Fibroblast of upper back skin (primary cell): ENCODE measurements around the gene SSBP2.
"Not testable (repeated sequence)": the region's sequence is repeated elsewhere in the genome, so short reads cannot be mapped to it uniquely, and the experiment has no call there.

Source experiments
- DNase-seq: peaks from one replicate; pipeline ENCODE4 v3.0.0-alpha.2; 2013

Gene SSBP2

DNA sequence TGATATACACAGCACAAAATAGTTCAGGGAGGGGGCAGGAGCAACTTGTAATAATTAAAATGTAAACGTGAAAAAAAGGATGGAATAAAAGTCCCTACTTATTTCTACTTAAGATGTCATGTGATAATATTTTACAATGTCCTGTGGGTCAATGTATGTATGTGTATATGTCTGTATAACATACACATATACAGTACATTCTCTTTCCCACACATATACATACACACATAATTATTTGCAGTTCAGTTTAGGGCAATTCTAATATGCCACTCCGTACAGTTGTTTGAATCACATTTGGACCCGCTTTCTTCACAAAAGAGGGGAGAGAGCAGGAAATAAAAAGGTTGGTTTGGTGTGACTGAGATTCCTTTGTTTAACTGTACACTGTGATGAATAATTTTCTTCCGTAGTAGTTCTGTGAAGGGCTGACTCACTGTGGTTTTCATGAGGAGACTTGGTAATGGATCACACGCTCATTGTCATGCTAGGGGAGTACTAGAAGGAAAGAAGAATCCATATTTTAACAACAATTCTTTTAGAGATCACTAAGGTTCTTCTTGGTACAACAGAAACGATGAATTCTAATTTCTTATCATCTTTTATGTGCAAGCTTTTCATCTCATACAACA is 330.7 kb downstream of the SSBP2 start:
- peak; percentile 89 for DNase-seq

DNA sequence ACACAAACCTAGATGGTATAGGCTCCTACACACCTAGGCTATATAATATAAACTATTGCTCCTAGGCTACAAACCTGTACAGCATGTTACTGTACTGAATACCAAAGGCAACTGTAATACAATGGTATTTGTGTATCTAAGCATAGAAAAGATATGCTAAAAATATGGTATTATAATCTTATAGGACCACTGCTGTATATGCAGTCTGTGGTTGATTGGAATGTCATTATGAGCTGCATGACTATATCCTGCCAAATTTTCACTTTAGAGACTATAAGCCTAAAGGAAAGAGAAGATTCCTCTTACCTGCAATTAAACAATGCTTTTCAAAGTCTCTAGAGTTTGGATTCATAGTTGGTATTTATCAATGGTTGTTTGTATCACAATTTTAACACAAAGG is 332.3 kb downstream of the SSBP2 start:
- DNase-seq = peak; percentile 57

DNA sequence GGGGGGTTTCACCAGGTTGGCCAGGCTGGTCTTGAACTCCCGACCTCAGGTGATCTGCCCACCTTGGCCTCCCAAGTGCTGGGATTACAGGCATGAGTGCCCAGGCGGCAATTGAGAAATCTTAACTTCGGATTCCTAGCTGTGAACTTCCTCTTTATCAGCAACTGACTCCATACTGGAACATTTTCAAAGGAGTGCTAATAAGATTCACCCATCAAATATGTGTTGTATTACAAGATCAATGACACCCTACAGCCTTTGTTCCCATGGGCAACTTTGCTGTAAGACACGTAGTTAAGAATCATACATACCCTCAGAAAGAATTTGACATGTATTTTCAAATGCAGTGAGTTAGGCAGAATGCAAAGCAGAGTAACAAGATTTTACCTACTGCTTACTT is 333.8 kb downstream of the SSBP2 start:
- no peak for DNase-seq

DNA sequence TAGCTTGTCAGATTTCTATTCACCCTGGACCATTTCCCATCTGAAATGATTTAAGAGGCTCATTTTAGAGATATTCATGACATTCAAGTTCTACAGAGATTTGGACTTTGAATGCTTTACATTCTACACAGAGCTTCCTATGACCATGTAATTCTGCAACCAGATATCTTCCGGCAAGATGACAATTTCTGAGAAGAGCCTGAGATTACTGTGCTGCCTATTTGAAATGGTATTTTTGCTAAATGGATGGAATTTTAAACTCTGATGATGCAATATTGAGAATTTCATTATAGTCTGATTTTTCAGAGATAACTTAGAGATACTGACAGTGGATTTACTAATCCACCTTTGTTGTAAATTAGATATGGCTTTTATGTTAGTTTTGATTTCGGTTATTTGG is 341.0 kb downstream of the SSBP2 start:
- peak; percentile 51 for DNase-seq

DNA sequence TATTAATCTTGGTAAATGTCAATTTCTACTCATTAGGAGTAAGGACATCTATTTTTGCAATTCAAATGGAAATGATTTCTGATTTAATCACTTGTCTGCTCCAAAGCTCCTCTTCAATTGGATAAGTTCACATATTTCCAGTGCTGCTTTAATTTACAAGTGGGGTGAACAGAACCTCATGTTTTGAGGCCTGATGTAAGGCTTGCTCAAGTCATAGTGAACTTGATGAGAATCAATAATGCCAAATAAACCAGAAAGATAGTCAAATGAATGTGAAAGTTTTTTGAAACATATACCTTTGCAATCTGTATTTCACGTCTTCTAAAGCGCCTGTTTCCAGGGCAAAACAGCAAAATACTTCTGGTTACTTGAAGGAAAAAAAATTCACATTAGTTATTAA is 341.5 kb downstream of the SSBP2 start:
- no peak for DNase-seq

DNA sequence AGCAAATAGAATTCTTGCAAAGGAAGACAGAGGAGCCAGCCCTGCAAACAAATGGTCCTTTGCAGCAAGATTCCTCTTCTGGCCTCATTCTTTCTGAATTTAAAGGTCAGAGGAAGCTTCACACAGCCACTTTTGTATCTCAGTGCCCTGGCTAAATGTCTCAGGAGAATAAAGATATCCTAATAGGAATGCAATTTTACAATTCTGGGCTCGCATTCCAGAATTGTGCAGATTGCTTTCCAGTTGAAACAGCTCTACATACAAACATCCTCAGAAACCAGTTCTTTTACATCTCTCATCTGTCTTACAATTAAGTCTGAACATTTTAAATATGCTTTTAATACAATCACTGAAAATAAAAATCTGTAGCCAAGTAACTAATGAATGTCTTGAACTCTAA is 342.4 kb downstream of the SSBP2 start:
- peak; percentile 53 for DNase-seq

DNA sequence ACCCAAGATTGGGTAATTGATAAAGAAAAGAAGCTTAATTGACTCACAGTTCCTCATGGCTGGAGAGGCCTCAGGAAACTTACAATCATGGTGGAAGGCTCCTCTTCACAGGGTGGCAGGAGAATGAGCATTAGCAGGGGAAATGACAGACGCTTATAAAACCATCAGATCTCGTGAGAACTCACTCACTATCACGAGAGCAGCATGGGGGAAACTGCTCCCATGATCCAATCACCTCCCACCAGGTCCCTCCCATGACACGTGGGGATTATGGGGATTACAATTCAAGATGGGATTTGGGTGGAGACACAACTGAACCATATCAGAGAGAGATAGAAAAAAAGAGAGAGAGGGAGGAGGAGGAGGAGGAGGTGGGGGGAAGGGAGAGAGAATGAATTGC is 343.1 kb downstream of the SSBP2 start:
- DNase-seq = not testable (repeated sequence)

DNA sequence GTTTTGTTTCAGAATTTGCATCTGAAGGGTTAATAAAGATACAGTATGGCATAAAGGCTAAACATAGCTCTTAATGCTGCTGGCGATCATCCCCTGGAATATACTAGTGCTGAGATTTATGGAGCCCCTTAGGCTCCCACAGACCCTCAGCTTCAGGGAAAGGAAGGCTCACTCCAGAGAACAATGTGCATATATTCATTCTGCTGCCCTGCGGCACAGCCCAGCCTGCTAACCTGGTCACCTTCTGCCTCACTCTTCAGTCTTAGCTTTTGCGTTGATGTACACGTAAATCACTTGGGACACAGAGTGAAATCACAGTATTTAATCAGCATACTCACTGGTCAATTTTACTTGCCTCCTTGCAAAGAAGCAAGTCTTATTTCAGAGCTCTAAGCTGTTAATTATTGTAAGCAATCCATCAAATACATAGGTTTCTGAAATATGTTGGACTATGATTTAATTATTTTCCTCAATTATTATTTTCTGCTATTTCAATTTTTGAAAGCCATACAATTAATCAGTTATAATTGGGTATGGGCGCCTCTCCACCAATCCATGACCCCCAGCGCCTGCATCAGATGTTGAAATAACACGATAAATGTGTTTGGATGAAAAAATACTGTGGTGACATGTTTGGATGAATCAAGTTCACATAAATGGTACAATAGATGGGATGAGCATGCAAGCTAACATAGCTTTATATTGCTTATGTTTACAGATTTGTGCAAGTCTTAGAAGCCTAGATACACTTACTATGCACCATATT is 345.6 kb downstream of the SSBP2 start:
- DNase-seq = no peak

DNA sequence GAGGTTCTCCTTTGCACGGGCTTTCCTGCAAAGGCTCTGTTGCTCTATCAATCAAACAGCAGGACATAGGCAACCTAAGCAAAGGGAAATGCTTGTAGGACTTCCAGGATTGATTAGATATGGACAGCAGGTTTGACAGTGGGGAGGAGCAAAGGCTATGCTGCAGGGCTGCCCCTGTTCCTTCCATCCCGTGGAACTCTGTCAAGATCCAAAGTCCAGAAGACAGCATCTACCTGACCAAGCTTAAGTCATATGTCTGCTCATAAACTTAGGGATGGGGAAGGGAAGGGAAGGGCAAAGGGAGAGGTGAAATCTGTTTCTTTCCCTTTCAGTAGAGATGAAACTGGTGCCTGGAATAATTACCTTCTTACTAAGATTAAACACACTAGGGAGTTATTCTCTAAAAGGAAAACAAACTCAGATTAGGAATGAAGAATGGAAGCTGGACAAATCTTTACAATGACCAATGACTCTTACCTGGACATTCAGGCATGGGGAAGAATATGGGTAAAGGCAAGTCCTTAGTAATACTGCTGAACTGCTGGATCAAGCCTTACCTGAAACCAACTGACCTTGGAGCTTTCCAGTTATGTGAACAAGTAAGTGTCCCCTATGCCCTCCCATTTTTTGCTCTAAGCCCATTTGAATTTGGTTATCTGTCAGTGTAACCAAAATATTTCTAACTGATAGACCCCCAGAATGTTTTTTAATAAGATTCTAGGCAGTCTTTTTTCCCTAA is 348.5 kb downstream of the SSBP2 start:
- DNase-seq = no peak

DNA sequence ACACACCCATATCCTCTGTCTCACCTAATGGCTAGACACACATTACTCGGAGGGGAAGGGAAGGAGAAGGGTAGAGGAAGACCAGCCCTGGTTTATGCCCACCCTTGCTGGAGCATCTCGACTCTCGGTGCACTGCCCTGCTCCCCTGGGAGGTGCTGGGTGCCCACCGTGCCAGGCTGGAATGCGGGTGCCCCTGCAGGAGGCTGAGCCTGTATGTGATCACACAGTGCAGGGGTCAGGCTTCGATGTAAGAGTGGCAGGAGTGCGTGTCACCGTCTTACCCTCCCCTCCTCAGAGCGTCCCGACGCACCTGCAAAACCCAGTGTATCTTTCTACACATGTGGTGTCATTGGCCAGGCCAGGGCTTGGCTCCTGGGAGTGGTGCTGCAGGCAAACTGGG is 349.6 kb downstream of the SSBP2 start:
- no peak for DNase-seq

DNA sequence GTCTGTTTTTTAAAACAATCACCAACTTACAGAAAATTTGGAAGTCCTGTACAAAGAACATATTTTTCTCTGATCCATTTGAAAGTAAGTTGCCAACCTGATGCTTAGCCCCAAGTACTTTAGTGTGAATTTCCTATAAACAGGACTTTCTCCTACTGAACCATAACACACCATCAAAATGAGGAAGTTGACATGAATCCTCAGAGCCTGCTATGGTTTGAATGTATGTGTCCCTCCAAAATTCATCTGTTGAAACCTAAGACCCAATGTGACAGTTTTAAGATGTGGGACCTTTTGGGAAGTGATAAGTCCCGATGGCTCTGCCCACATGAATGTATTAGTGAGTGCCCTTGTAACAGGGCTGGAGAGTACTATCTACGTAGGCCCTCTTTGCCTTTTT is 350.5 kb downstream of the SSBP2 start:
- no peak for DNase-seq

DNA sequence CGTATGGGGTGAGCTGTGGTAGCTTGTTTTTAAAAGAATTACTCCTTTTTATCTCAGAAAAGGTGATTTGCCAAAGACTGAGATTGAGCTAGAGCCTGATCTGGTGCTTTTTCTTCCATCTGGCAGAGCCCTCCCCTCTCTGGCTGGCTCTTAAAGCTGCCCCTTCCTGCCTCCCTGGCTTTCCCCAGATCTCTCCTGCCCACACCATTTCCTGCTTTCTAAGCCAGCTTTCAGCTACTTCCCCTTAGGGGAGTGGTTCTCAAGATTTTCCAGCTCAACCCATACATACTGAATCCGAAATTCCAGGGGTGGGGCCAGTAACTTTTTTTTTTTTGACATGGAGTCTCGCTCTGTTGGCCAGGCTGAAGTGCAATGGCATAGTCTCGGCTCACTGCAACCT is 352.2 kb downstream of the SSBP2 start:
- DNase-seq = no peak

DNA sequence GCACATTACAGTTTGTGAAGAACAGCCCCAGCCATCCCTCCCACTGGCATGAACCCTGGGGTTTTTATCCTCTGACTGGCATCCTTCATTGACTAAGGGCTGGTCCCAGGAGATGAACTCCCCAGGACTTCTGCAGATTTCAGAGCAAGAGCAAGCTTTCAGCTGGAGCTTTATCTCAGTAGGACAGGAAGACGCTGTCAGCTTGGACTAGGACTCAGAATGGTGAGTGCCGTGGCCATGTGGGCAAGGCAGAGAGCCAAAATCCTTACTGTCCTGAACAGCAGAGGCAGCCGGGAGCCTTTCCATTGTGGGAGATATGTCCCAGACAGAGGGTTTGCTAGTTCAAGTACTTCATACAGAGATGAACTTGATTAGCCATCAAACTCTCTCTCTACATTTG is 353.7 kb downstream of the SSBP2 start:
- DNase-seq = peak; percentile 42

DNA sequence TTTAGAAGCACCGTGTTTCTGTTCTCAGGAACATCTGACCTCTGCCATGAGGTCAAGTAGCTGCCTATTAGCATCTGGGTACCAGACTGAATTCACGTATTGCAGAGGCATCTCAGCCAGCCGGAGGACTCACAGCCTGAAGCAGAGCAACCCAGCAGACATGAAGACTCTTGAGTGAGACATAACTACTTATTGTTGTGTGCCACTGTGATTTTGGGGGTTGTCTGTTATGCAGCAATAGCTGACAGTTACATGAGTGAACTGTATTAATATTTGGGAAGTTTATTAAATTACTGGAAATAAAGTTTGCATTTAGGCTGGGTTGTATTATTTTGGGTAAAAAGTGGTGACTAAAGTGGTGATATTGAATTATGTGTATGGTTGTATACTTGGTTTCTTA is 355.6 kb downstream of the SSBP2 start:
- DNase-seq = no peak

DNA sequence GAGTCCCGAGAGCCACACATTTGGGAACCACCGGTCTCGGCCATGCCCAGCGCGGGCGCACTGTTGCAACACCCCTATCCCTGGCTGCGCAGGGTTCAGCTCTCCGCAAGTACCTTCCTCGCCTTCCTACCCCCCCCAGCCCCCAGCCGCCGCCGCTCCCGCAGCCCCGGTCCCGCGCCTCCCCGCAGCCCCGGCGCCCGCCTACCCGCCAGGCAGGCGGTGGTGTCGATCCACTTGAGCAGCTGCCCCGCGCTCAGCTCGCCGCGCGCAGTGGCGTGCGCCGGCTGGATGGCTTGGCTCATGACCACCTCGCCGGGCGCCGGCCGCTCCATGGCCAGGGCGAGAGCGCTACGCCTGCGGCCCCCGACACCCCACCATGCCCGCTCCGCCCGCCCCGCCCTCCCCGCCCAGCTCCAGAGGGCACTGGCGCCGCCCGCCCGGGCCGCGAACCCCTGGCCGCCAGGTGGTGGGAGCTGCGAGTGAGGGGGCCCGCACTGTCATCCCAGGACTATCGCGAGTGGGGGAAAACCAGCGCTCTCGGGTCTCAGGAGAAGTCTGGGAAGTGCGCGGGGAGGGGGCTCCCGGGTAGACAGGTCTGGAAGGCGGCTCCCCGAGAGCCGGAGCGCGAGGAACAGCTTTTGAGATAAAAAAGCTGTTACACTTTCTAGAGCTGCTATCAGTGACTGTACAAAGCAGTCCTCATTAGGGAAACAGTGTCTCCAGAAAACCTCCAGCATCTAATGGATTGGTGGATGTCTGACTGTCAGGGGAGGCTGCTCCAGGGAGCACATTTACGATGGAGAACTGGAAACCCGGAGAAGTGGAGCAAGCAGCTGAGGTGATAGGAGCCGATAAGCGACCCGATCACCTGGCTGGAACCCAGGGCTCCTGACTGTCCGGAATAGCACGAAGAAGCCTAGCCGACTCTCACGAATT is 356.8 kb downstream of the SSBP2 start, which contains the start of gene ACOT12:
Gene ACOT12, minus strand, starts transcription at position 352 of the 936 bp plus-strand sequence. Its CDS starts 20 bp downstream, at position 332.
- no peak for DNase-seq

DNA sequence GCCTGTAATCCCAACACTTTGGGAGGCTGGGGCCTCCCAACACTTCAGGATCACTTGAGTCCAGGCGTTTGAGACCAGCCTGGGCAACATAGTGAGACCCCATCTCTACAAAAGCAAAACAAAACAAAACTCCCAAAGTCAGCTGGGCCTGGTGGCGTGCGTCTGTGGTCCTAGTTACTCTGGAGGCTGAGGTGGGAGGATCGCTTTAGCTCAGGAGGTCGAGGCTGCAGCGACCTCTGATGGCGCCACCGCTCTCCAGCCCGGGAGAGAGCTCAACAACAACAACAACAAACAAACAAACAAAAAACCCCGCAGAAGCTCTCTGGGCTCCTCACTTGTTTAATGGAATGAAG is 357.5 kb downstream of the SSBP2 start:
- DNase-seq = no peak

DNA sequence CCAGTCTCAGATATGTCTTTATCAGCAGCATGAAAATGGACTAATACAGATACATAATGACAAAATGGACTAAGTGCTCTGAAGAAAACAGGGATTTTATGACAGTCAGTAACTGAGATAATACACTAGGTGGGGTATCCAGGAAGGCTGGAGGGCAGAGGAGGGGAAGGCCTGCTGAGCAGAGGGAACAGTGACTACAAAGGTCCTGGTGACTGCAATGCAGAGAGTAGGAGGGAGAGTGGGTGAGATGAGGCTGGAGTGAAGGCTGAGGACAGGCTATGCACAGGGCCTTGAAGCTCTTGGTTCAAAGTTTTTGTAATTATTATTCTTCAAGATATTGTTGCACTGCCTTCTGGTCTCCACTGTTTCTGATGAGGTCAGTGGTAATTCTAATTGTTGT is 361.9 kb downstream of the SSBP2 start:
- no peak for DNase-seq

DNA sequence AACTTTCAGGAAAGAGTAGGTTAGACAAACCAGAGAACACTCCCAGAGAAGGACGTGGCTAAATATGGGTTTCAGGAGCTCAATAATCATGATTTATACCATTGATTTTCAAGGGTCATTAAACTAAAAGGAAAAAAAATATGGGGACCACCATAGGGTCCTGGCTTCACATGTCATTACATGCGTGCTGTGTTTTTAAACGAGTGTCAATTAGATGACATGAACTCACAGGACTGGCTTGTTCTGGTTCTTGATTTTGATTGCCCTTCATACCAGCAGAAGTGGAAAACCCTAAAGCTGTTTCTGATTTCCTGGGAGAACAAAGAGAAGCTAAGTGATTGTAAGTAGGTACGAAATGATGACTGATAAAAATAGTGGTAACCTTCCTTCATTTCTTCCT is 362.7 kb downstream of the SSBP2 start:
- no peak for DNase-seq

DNA sequence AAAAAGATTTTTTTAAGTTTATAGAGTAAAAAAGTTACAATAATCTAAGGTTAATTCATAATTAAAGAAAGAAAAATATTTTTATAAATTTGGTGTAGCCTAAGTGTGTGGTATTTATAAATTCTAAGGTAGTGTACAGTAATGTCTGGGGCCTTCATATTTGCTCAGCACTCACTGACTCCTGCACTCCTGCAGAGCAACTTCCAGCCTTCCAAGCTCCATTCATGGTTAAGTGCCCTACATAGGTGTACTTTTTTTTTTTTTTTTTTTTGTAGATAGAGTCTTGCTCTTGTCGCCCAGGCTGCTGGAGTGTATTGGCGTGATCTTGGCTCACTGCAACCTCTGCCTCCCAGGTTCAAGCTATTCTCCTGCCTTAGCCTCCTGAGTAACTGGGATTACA is 367.0 kb downstream of the SSBP2 start:
- no peak for DNase-seq

DNA sequence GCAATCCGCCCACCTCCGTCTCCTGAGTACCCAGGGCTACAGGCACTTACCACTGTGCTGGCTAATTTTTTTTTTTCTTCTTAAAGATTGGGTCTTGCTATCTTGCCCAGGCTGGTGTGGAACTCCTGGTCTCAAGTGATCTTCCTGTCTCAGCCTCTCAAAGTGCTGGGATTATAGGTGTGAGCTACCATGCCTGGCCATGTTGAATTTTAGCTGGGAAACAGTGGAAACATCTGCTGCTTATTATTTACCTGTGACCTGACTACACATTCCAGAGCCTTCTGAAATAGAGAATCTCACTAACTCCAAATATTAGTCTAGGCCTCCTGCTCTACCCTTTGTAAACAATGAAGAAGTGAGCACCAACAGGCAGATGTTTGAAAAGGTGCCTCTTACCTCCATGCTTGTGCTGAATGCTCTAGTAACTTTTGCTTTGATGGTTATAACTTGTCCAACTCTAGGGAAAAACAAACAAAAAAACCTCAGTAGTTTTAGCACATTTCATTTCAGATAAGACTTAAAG is 379.5 kb downstream of the SSBP2 start:
- DNase-seq = no peak

DNA sequence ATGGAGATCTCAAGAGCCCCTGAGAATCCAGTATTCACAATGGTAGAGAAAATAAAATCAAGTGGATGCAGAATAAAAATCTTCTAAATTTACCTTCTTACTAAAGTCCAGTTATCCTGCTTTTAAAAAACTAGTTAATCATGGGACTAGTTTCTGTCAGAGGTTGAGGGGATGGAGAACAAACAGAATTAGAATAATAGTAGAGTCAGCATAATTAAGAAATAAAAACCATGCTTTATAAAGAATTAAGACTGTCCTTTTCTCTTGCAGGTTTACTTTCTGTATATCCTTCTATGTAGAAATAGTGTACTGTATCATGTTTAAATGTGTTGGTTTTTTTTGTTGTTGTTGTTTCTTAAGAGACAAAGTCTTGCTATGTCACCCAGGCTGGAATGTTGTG is 380.0 kb downstream of the SSBP2 start:
- DNase-seq = no peak

DNA sequence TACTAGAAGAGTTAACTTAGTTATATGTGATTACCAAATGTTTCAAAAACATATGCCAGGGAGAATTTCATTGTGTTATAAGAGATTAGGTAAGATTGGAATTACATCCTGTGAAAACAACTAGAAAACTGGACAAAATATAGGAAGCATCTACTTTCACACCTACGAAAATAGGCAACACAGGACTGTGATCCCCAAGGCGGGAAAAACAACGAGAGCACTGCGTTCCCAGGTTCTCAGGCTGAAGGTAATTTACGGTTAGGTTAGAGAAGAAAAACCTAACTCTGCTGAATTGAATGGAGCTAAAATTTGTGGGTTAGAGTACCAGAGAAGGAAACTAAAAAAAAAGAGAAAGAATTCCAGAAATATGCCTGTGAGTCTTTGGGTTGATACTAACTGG is 385.4 kb downstream of the SSBP2 start:
- no peak for DNase-seq
